GM12874 (cell line): ENCODE results near the gene MCF2L.

Experiments
- TF ChIP-seq, protein P1 (sequence below): IDR thresholded peaks from 2 replicates; pipeline ENCODE4 v1.5.1; 2011; ENCODE audit warnings: low read depth, mild to moderate bottlenecking, control low read depth, low read length, moderate library complexity; ENCODE audit not compliant: insufficient read depth

Gene MCF2L

GRCh38 chr13:113020323-113021080, 51.5 kb downstream of the MCF2L start:
- TF ChIP-seq, protein P1, sequence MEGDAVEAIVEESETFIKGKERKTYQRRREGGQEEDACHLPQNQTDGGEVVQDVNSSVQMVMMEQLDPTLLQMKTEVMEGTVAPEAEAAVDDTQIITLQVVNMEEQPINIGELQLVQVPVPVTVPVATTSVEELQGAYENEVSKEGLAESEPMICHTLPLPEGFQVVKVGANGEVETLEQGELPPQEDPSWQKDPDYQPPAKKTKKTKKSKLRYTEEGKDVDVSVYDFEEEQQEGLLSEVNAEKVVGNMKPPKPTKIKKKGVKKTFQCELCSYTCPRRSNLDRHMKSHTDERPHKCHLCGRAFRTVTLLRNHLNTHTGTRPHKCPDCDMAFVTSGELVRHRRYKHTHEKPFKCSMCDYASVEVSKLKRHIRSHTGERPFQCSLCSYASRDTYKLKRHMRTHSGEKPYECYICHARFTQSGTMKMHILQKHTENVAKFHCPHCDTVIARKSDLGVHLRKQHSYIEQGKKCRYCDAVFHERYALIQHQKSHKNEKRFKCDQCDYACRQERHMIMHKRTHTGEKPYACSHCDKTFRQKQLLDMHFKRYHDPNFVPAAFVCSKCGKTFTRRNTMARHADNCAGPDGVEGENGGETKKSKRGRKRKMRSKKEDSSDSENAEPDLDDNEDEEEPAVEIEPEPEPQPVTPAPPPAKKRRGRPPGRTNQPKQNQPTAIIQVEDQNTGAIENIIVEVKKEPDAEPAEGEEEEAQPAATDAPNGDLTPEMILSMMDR, result no peak

DNA sequence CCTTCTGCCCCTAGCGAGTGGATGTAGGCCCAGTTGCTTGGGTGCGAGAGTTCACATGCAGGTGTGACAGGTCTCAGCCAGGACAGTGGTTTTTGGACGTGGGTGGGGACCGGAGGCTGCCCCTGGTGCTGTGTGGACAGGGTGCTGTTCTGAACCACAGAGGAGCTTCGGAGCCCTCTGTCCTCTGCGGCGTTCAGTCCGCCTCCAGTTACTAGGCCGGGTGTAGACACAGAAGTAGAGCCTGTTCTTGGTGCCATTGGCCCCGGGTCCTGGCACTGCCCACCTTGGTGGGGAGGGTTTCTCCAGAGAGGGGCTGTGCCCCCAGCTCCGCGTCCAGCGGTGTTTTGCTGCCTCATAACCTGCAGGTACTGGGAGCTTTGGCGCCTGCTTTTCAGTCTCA, 52.4 kb downstream of the MCF2L start:
- TF ChIP-seq, protein P1, result no peak

GRCh38 chr13:113021811-113022210, 52.8 kb downstream of the MCF2L start:
- TF ChIP-seq, protein P1, result no peak

DNA sequence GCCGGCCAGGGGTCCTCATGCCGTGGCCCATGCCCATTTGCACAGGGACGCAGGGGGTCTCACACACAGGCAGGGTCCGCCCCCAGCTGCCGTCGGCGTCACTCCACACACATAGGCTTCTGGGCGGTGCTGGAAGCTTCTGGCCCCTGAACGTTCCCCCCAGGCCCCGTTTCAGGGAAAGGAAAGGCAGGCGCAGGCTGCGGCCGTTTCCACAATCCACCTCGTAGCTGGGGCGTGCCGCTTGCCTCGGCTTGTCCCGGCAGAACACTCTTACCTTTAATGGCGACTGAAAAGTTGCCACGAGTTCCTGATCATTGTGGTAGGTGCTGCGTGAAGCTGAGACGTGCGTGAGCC, 53.4 kb downstream of the MCF2L start:
- TF ChIP-seq, protein P1, result no peak

DNA sequence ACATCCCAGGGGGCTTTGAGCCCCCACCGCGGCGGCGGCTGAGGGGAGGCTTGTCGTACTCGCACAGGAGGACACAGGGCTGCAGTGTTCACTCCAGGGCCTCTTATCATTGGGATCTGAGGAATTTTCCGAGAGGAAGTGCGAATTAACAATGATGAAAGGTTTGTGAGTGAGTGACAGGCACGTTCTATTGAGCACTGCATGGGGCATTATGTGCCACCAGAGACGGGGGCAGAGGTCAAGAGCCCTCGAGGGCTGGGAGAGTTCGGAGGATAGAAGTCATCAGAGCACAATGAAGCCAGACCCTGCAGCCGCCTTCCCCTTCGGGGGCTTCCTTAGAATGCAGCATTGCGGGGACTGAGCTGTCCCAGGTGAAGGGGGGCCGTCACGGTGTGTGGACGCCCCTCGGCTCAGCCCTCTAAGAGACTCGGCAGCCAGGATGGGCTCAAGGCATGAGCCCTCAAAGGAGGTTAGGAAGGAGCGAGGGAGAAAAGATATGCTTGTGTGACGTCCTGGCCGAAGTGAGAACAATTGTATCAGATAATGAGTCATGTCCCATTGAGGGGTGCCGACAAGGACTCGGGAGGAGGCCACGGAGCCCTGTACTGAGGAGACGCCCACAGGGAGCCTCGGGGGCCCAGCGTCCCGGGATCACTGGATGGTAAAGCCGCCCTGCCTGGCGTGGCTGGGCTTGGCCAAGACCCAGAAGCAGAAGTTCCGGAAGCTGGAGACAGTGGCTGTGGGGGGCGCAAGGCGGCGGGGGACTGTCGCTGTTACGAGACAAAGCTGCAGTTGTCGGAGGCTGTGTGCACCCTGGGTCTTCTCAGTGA, 53.9 kb downstream of the MCF2L start:
- TF ChIP-seq, protein P1, result no peak

- TF ChIP-seq, protein P1, result no peak
These were observed 54.8 kb downstream of the MCF2L start for GRCh38 chr13:113023694-113024430.

- TF ChIP-seq, protein P1, result no peak
These were observed 55.5 kb downstream of the MCF2L start for GRCh38 chr13:113024466-113024865.
